AG09319 (cell line): ENCODE results near the gene ACVR1B.

Source experiments
- DNase-seq: peaks from one replicate; pipeline ENCODE4 v3.0.0-alpha.2; 2010; ENCODE audit warnings: low read depth; ENCODE audit errors: extremely low read depth
- CTCF ChIP-seq: IDR thresholded peaks from 2 replicates; pipeline ENCODE4 v1.5.1; 2011; ENCODE audit warnings: low read depth, mild to moderate bottlenecking, inconsistent platforms, low read length, moderate library complexity

The ACVR1B gene

GRCh38 chr12:51907856-51908425 lies 43.6 kb upstream of the ACVR1B start:
- no peak for DNase-seq
- no peak for TF ChIP-seq CTCF

- no peak for TF ChIP-seq CTCF
- DNase-seq: no peak
Measured at GRCh38 chr12:51908876-51909592, 42.5 kb upstream of the ACVR1B start.

- DNase-seq: no peak
- TF ChIP-seq CTCF: no peak
Measured at GRCh38 chr12:51910168-51910567, 41.3 kb upstream of the ACVR1B start.

- TF ChIP-seq CTCF: no peak
Measured at GRCh38 chr12:51910691-51911090, 40.8 kb upstream of the ACVR1B start.

GRCh38 chr12:51911307-51911706 lies 40.2 kb upstream of the ACVR1B start:
- TF ChIP-seq CTCF: no peak
- no peak for DNase-seq

More at GRCh38 chr12:51910691-51911090, 40.8 kb upstream of the ACVR1B start:
- no peak for DNase-seq

- DNase-seq: no peak
- TF ChIP-seq CTCF: no peak
Measured at GRCh38 chr12:51911788-51912711, 39.4 kb upstream of the ACVR1B start.
